Measurements from ENCODE around the gene TSPEAR. TPM values are rescaled to one million over a fixed set of nuclear protein-coding genes. Genes with fewer than 3 reads are reported as not detected.
A peak's percentile ranks its signal among the peaks of the same experiment; 100 is the strongest.

The TSPEAR gene
- total RNA-seq, 2 experiments from 2014 or later: not detected

DNA sequence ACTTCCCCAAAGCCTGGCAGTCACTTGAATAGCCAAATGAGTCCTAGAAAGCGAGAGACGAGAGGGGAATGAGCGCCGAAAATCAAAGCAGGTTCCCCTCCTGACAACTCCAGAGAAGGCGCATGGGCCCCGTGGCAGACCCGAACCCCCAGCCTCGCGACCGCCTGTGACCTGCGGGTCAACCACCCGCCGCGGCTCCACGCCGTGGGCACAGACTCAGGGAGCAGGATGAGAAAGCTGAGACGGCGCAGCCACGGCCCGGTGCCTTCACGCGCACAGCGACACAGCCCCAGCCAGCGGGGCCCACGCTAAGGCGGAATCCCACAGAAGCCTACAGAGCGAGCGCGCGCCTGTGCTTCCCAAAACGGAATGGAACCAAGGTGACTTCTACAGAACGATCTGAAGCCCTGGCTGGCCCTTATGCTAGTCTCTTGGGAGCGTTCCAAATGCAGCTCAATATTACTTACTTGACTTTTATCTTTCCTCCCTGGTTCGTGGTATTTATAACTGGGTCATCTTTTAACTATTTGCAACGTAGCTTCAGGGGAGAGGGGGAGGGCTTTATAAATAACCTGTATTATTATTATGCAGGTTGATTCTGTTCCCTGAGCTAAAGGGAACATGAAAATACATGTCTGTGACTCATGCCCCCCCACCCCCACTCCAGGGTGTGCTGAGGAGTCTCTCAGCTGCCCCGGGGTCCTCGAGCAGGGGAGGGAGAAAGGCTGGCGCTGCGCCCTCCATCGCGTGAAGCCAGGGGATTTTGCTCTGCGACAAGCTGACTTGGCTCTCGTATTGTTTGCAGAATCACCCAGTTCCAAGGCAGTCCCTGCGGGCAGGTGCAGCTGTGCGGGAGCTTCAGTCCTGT, 1.7 kb downstream of the TSPEAR start:
- ATAC-seq (peak; percentile 27), DNase-seq (no peak)
- CTCF ChIA-PET: interaction anchor here (0.9 to 1.7 kb wide), 4 partner anchors 84 to 200 kb away, joined by 3 to 4 read pairs (median 4); partner anchors contain the start of gene PTTG1IP
- H3K4me1 Mint-ChIP-seq: peaks cover 3% of the 10 kb centered on the region
- peaks cover 91% of the 10 kb centered on the region for H3K27me3 Mint-ChIP-seq
- no peak overlapping the region for H3K27ac Mint-ChIP-seq
- peaks cover 9% of the 10 kb centered on the region for H3K36me3 Mint-ChIP-seq
- no peaks in the 10 kb centered on the region for H3K9me3 Mint-ChIP-seq (ENCODE audit: low read depth)
- H3K4me3 Mint-ChIP-seq: no peak overlapping the region

DNA sequence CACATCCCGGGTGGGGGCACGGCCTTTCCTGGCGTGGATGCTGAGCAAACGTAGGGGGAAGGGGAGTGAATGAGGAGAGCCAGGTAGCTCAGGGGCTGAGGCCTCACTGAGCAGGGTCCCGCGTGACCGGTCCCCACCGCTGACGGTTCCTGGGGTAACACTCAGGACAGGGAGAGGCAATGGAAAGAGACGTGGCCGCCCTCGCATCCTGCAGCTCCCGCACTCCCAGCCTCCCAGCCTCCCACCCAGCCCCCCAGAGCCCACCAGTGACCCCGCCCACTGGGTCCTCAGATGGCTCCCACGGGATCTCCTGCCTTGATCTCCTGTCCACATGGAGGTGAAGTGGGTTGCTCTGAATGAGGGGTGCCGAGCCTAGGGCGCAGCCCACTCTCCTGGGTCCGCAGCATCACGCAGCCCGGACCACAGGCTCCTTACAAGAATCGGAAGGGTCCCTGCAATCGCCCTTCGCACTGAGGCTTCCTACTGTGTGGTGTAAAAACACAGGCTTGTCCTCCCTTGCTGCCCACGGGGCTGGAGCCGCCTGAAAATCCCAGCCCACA, 2.4 kb downstream of the TSPEAR start:
- Mint-ChIP-seq H3K4me3 (no peak overlapping the region), H3K27ac (no peak overlapping the region), H3K36me3 (peaks cover 9% of the 10 kb centered on the region), H3K9me3 (ENCODE audit: low read depth) (no peaks in the 10 kb centered on the region), H3K27me3 (peaks cover 91% of the 10 kb centered on the region), H3K4me1 (peaks cover 3% of the 10 kb centered on the region)
- CTCF ChIA-PET: interaction anchor here (0.9 to 1.7 kb wide), 3 partner anchors 92 to 199 kb away, joined by 3 to 4 read pairs (median 4); partner anchors contain the start of gene PTTG1IP
- DNase-seq (no peak), ATAC-seq (no peak)

DNA sequence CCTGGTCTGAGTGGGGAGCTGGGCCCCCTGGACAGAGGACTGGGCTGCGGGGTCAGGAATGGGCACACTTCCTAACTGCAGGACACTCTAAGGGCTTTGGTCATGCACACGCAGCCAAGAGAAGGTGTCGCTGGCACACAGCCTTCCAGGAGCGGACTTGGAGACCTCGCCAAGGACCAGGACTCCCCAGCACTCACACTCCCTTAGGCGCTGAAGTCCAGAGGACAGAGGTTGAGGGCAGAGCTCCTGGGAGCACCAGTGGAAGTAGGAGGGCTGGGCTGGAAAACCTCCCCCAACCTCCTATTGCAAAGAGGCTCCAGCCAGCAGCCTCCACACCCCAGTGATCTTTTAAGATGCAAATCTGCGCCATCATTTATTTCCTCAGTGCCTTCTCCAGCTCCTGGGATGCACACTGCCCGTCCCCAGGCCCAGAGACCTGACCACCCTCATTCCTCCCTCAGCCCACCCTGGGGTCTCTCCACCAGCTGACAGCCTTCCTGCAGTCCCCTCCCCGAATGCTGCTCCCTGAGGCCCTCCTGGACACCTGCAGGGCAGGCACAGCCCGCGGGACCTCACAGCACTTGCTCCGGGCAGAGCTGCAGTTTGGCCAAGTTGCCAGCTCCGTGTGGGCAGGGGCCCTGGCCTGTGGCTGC, 3.0 kb downstream of the TSPEAR start:
- Mint-ChIP-seq H3K9me3 (ENCODE audit: low read depth) (no peaks in the 10 kb centered on the region), H3K4me1 (peaks cover 3% of the 10 kb centered on the region), H3K36me3 (peaks cover 9% of the 10 kb centered on the region), H3K4me3 (no peak overlapping the region), H3K27me3 (peaks cover 90% of the 10 kb centered on the region), H3K27ac (no peak overlapping the region)
- ATAC-seq: no peak
- CTCF ChIA-PET: interaction anchor here (1.7 kb wide), 1 partner anchor 93 kb away, joined by 4 read pairs; no protein-coding TSS in a partner anchor
- DNase-seq: peak; percentile 23

DNA sequence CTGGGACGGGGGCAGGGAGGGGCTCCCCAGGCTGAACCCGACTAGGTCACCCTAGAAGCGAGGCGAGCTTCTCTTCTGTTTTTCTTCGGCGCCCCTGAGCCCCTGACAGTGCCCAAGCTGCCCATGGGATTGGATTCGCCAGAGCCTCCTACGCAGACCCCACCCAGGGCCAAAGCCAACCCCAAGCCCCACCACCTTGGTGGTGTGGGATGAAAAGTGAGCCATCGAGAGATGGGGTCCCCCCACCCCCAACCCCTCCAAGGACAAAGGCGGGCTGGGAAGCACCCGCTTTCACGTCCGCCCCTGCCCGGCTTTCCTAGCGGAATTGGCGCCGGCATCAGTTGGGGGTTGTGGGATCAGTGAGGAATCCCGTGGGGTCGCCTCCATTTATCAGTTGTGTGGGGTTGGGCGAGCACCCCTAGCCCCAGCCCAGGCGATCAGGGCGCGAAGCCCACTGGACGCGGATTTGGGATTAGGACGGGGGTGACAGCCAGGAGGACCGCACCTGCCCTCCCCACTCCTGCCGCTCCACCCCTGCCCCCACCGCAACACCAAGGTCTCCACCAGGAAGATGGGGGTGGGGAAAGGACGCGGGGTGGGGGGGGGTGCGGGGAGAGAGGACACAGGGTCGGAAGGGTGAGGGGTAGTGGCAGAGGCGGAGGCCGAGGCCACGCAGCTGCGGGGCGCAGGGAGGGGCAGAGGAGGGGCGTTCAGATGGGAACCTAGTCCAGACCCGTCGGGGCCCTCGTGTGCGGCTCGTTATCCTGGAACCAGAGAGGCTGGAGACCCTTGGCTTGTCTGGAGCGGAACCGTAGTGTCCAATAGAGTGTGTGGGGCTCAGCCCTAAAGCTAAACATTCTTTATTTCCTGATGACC, 4.4 kb downstream of the TSPEAR start:
- Mint-ChIP-seq H3K9me3 (ENCODE audit: low read depth) (no peaks in the 10 kb centered on the region), H3K4me3 (no peak overlapping the region), H3K27me3 (peaks cover 90% of the 10 kb centered on the region), H3K4me1 (peaks cover 3% of the 10 kb centered on the region), H3K36me3 (peaks cover 9% of the 10 kb centered on the region), H3K27ac (no peak overlapping the region)
- CTCF ChIA-PET: no interaction called here
- ATAC-seq (no peak), DNase-seq (peak; percentile 21)

DNA sequence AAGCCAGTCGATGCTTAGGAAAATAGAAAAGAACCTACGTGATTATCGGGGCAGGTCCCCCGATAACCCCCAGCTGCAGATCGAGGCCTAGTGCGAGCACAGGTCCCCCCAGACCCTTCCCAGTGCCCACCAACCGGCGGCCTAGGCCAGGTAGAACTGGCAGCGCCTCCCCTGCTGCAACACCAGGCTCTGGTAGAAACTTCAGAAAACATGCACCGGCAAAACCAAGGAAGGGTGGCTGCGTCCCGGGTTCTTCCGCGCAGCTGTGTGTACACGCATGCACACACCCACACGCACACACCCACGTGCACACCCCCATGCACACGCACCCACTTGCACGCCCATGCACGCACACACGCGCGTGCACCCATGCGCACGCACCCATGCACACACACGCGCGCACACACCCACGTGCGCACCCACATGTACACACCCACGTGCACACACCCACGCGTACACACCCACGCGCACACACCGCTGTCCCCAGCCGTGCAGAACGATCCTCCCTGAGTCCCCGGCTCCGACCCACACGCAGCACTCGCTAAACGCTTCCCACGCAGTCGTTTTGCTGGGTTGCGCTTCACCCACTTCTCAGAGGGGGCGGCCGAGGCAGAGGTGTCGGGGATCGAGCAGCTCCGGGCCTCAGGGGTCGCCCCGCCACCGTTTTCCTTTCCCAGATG, 5.2 kb downstream of the TSPEAR start:
- Mint-ChIP-seq H3K36me3 (peaks cover 9% of the 10 kb centered on the region), H3K4me3 (no peak overlapping the region), H3K4me1 (peaks cover 3% of the 10 kb centered on the region), H3K9me3 (ENCODE audit: low read depth) (no peaks in the 10 kb centered on the region), H3K27me3 (peaks cover 91% of the 10 kb centered on the region), H3K27ac (no peak overlapping the region)
- CTCF ChIA-PET: no interaction called here
- DNase-seq: peak; percentile 22
- ATAC-seq: no peak

DNA sequence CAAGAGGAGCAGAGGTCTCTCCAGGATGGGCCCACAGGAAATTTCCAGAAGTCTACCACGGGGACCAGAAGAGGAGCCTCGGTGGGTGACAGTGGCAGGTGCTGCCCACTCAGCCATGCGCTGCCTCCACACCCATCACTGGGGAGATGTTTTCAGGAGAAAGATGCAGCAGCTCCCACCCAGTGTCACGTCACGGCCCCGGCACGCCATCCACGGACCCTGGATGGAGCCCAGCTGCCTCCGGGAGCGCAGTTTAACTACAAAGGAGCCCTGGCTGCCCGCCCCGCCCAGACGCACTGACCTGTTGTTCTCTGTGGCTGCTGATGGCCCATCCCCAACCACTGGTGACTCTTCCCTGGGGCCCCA, 6.8 kb downstream of the TSPEAR start:
- Mint-ChIP-seq H3K9me3 (ENCODE audit: low read depth) (no peaks in the 10 kb centered on the region), H3K27me3 (peaks cover 91% of the 10 kb centered on the region), H3K36me3 (peaks cover 9% of the 10 kb centered on the region), H3K4me1 (peaks cover 1% of the 10 kb centered on the region), H3K4me3 (no peak overlapping the region), H3K27ac (no peak overlapping the region)
- CTCF ChIA-PET: no interaction called here
- peak; percentile 19 for DNase-seq
- ATAC-seq: no peak

DNA sequence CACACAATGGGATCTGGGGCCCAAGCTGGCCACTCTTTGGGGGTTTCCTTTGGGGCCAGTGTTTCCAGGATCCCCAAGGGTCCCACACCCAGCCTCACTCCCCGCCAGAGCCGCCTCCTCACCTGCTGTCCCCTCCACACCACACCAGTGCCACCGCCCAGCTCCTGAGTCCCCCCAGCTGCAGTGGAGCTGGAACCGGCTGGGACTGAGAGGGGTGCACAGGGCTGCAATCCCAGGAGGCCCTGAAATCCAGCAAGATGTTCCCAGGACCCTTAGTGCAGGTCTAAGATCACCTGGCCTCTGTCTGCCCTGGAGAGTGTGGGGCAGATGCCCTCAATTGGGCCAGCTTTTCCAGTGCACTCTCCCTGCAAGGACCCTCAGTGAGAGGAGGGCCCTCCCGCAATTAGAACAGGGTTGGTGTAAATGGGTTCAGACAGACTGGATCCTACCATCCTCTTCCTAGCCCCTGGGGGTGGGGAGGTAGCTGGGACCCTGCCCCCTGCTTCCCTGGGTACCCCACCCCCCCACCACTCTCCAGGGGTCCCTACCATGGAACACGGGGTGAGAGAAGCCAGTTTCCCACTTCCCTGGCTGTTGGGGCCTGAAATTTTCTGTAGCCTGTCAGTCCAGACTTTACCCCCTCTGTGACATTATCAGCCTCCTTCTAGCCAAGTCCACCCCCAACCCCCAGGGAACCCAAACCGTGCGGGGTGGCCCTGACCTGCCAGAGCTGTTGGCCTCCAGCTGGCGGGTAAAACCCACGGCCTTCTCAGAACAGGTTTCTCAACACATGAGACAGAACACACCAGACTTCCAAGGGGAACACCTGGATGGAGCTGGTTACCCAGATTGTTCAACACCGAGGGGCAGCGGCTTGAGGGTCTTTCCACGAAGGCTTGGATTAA, 7.4 kb downstream of the TSPEAR start:
- Mint-ChIP-seq H3K9me3 (ENCODE audit: low read depth) (no peaks in the 10 kb centered on the region), H3K4me1 (no peaks in the 10 kb centered on the region), H3K27ac (no peak overlapping the region), H3K36me3 (peaks cover 9% of the 10 kb centered on the region), H3K27me3 (peaks cover 88% of the 10 kb centered on the region), H3K4me3 (no peak overlapping the region)
- peak; percentile 38 for DNase-seq
- CTCF ChIA-PET: interaction anchor here (1.0 kb wide), 1 partner anchor 193 kb away, joined by 3 read pairs; no protein-coding TSS in a partner anchor
- no peak for ATAC-seq

DNA sequence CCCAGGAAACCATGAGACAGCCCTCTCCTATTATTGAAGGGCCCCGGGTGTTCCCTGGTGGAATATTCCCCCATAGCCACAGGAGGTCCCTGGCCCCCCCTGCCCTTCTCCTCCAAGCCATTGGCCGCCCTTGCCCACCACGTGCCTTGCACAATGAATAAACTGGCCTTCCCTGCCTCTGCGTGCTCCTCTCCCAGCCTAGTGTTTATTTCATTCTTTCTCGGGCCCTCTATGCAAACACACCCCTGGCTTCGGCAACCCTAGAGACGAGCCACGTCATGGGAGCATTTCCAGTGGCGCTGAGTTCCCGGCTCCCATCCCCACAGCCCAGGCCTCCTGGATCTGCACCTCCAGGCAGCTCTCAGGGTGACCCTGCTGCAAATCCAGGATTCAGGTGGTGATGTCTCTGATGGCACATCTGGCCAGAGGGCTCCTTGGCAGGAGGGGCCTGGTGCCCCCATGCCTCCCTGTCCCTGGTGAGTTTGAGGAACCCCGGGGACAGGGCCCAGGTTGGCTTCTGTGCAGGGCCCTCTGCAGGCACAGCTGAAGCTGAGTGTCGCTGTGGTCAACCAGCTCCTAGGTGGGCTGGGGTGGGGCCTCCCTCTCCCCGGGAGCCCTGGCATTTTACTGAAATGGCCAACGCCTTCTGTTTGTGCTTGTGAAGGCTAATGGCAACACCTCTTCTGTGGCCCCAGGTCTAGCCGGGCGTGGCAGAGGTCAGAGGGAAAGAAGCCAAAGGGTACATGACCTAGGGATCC, 8.2 kb downstream of the TSPEAR start:
- Mint-ChIP-seq H3K4me3 (no peak overlapping the region), H3K4me1 (no peaks in the 10 kb centered on the region), H3K27me3 (peaks cover 88% of the 10 kb centered on the region), H3K27ac (no peak overlapping the region), H3K36me3 (peaks cover 9% of the 10 kb centered on the region), H3K9me3 (ENCODE audit: low read depth) (no peaks in the 10 kb centered on the region)
- CTCF ChIA-PET: interaction anchor here (1.0 kb wide), 1 partner anchor 193 kb away, joined by 3 read pairs; no protein-coding TSS in a partner anchor
- DNase-seq (peak; percentile 29), ATAC-seq (no peak)

DNA sequence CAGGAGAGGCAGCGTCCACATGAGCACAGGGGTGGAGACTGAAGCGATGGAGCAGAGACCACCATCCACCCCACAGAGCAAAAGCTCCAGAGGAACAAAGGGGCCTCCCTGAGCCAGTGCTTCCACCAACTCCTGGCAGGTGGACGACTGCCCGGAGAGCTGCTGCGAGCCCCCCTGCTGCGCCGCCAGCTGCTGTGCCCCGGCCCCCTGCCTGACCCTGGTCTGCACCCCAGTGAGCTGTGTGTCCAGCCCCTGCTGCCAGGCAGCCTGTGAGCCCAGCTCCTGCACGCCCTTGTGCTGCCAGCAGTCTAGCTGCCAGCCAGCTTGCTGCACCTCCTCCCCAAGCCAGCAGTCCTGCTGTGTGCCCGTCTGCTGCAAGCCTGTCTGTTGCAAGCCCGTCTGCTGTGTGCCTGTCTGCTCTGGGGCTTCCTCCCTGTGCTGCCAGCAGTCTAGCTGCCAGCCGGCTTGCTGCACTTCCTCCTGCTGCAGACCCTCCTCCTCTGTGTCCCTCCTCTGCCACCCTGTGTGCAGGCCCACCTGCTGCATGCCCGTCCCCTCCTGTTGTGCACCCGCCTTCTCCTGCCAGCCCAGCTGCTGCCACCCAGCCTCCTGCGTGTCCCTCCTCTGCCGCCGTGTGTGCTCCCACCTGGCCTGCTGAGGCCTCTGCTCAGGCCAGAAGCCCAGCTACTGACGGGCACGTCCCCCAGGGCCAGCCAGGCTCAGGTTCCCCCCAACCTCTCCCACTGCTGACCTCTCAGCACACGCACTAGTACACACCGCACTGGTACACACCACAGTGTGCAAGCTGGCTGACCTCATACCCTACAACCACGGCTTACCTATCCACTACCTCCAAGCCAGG, 9.0 kb downstream of the TSPEAR start:
- no peaks in the 10 kb centered on the region for H3K4me1 Mint-ChIP-seq
- no peak overlapping the region for H3K27ac Mint-ChIP-seq
- no peaks in the 10 kb centered on the region for H3K9me3 Mint-ChIP-seq (ENCODE audit: low read depth)
- DNase-seq: peak; percentile 37
- CTCF ChIA-PET: interaction anchor here (1.0 kb wide), 2 partner anchors 10 to 192 kb away, joined by 3 read pairs; no protein-coding TSS in a partner anchor
- H3K4me3 Mint-ChIP-seq: no peak overlapping the region
- H3K36me3 Mint-ChIP-seq: peaks cover 9% of the 10 kb centered on the region
- no peak for ATAC-seq
- peaks cover 88% of the 10 kb centered on the region for H3K27me3 Mint-ChIP-seq

DNA sequence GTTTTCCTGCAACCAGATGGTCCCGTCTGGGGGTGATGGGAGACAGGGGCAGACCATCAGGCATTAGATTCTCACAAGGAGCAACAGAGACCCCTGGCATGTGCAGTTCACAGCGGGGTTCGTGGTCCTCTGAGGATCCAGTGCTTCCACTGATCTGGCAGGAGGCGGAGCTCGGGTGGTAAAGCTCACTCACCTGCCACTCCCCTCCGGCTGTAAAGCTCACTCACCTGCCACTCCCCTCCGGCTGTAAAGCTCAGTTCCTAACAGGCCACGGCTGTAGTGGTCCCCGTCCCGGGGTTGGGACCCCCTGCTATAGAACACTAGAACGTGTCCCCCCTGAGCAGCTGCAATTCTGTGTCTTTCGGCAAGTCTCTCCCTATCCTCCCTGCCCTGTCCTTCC, 9.8 kb downstream of the TSPEAR start:
- peaks cover 9% of the 10 kb centered on the region for H3K36me3 Mint-ChIP-seq
- CTCF ChIA-PET: interaction anchor here (1.0 kb wide), 1 partner anchor 10 kb away, joined by 3 read pairs; no protein-coding TSS in a partner anchor
- no peak overlapping the region for H3K27ac Mint-ChIP-seq
- DNase-seq (peak; percentile 35), ATAC-seq (no peak)
- H3K4me1 Mint-ChIP-seq: no peaks in the 10 kb centered on the region
- no peaks in the 10 kb centered on the region for H3K9me3 Mint-ChIP-seq (ENCODE audit: low read depth)
- H3K27me3 Mint-ChIP-seq: peaks cover 90% of the 10 kb centered on the region
- H3K4me3 Mint-ChIP-seq: no peak overlapping the region

Measured in activated CD8-positive, alpha-beta memory T cell treated with anti-CD3 and anti-CD28 coated beads, Interleukin-2, amount 10 ng/mL, durations not matched to agents 7 days and 5 days (primary cell).